Activated naive CD4-positive, alpha-beta T cell treated with Interleukin-2 at 50 U/mL for 16 hours (primary cell): Measurements from ENCODE around the gene DNAAF5.

Experiments used
- DNase-seq: peaks from one replicate; pipeline ENCODE4 v3.0.0-alpha.2; 2020

Gene DNAAF5

GRCh38 chr7:726084-726853, at the start of gene DNAAF5:
Gene DNAAF5, plus strand, starts transcription at chr7:726699. Its CDS starts 22 bp downstream, at chr7:726721.
- DNase-seq, result peak; percentile 90

DNA sequence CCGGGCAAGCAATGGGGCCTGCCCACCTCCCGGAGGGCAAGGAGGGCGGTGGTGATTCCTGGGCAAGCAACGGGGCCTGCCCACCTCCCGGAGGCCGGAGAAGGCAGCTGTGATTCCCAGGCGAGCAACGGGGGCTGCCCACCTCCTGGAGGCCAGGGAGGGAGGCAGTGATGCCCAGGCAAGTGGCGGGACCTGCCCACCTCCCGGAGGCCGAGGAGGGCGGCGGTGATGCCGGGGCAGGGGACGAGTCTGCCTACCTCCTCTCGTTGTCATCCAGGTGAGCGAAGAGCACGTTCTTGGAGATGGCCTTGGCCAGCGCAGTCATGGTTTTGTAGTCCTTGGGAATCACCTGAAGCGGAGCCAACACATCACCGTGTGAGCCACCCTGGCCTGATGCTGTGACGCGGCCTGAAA, 49.5 kb upstream of the DNAAF5 start:
- DNase-seq, result no peak

DNA sequence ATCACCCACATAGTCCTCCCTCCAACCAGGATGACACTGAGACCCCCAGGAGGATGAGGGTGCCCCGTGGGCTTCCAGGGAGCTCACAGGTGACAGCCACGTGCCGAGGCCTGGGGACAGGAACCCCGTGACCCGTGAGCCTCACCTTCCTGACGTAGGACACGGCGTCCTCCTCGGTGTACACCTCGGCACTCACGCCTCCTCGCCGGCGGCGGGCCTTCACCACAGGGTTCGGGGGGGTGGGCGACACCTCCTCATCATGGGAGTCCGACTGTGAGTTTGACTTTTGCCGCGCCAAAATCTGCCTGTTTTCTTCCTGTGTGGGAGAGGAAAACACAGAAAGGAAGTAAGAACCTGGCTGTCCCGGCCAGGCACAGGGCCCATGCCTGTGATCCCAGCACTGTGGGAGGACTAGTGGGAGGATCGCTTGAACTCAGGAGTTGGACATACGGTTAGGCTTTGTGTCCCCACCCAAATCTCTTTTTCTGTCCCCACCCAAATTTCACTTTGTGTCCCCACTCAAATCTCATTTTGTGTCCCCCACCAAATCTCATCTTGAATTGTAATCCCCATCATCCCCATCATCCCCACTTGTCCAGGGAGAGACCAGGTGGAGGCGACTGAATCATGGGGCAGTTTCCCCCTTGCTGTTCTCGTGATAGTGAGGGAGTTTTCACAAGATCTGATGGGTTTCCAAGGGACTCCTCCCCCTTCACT, 45.9 kb upstream of the DNAAF5 start:
- no peak for DNase-seq

- no peak for DNase-seq
These were observed 44.8 kb upstream of the DNAAF5 start for GRCh38 chr7:681551-682307.

DNA sequence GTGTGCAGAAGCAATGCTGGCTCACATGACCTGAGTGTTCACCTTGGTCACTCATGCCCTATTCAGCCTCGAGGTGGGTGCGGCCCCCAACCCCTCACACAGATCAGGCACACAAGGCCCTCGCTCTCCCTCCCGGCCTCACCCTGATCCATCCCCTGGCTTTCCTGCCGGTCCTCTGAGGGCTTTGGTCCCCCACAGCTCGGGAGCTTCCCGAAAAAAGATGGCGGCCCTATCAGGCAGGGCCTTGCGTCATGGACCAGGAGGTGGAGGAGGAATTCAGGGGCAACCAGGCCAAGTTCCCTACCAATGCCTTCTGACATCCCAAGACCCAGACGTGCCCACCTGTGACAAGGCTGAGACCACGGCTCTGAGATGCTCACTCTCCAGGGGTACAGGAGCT, 43.7 kb upstream of the DNAAF5 start:
- DNase-seq, result no peak

DNA sequence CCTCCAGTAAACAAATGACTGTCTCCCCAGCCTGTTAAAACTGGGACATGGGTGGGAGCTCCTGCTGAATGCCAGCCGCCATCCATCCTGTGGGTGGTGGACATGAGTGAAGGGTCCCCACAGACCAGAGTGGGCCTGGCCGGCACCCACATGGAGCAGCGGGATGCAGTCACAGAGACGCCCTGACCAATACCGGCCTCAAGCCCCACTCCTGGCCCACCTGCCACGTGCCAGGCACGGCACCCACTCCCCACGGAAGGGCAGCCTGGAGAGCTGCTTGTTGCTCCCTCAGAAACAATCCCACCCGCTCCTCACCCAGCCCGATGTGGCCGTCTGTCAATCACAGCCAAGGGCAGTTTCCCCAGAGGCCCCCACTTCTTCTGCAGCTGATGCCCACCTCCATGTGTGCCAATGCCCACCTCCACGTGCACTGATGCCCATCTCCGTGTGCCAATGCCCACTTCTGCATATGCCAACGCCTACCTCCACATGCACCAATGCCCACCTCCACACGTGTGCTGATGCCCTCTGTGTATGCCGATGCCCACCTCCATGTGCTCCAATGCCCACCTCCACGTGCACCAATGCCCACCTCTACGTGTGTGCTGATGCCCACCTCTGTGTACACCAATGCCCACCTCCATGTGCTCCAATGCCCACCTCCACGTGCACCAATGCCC, 42.8 kb upstream of the DNAAF5 start:
- DNase-seq, result no peak

GRCh38 chr7:684416-684815, 42.1 kb upstream of the DNAAF5 start:
- DNase-seq, result no peak

GRCh38 chr7:685540-685939, 41.0 kb upstream of the DNAAF5 start:
- no peak for DNase-seq

DNA sequence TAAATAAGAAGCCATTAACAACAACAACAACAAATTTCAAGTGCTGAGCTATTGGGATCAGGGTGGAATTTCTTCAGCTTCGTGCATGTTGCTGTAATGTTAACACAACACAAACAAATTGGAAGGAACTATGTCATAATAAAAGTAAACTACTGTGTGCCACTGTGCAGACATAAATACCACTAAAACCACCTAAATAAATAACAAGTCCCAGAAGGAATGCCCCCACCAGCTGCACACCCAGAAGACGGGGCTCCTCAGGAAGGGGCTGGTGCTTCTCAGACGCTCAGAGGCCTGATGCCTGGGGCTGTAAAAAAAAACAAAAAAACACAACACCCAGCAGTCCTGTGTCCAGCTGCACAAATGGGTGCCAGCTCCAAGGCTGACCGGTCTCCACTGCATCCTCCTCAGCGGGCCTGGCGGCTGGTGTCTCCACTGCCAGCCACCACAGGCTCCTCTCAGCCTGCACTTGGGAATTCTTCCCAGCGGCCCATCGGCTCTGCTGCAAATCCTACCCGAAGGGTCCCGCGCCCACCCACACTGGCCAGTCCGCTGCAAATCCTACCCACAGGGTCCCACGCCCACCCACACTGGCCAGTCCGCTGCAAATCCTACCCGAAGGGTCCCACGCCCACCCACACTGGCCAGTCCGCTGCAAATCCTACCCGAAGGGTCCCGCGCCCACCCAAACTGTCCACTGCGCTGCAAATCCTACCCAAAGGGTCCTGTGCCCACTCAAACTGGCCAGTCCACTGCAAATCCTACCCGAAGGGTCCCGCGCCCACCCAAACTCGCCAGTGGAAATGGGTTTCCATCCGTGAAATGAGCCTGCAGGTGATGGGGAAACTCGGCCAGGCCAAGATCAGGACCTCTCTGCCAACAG, 35.8 kb upstream of the DNAAF5 start:
- DNase-seq, result no peak

DNA sequence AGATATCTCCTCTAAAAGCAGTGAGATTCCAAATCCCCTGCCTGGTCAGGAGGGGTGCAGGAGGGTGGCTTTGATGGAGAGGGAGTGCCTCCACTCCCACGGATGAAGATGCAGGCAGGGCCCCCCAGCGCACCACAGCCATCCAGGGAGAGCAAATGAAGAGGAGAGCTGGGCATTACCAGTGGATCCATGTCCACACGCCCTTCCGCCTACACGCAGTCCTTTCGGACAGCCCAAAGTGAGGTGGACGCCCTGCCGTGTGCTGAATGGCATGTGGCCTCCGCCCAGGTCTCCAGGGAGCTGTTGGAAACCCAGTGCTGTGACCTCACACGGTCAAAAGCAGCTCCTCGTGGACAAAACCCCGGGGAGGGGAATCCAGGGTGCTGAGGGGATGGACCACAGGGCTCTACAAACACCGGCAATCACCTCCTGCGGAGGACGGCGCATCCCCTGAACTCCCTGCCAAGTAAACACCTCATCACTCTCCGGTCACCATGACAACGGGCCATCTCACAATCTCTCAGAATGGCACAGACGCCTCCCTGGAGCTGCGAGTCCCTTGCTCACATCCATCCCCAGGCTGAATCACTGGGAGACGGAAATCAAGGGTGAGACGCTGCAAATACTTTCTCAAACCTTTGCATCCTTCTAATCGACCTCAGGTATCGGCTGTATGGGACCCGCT, 35.0 kb upstream of the DNAAF5 start:
- no peak for DNase-seq

DNA sequence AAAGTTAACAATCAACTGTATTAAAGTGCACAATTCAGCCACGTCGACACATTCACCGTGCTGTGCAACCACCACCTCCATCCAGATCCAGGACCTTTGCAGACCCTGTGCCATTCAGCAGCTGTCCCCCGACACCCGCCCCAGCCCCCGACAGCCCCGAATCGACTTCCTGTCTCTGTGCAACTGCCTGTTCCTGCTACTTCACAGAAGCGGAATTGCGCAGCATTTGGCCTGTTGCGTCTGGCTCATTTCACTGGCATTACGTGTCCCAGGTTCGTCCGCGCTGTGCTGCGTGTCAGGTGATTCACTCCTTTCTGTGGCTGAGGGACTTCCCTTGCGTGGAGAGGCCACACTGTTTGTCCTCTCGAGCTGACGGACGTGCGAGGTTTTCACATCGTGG, 33.2 kb upstream of the DNAAF5 start:
- no peak for DNase-seq

- DNase-seq, result no peak
These were observed 30.1 kb upstream of the DNAAF5 start for GRCh38 chr7:696426-696811.

- no peak for DNase-seq
These were observed 29.5 kb upstream of the DNAAF5 start for GRCh38 chr7:696812-697551.

DNA sequence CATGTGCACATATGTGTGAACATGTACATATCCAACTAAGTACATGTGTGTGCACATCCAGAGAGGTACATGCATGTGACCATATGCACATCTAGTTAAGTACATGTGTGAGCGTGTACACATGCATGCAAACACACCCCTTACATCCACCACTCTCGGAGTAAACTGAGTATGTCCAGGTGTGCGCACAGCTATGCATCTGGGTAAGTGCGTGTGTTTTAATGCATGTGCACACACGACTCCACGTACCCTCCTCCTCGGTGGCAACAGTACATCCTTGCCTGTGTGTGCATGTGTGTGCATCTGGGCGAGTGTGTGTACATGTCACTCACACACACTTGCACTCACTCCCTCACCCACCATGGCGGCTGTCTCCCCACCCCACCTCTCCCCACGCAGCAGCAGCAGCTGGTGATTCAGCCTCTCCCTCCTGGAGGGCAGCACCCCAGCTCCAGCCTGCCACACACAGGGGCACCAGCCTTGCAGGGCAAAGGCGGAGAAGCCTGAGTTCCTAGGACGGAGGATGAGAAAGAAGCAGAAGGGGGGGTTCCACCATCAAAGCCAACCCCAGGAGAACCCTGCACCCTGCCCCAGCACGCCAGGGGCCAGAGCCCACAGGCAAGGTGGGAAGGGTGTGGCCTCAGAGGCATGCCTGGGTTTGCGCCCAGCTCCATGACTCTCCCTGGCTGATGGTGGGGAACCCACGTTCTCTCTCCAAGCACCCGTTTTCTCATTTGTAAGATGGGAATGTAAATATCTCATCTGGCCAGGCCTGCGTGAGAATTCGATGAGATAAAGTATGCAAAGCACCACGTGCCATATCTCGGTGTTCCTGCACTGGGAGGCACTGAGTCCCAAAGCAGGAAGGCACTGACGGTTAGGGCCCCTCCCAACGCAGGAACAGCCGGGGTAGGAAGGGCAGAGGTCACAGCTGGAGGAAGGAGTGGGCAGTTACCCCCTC, 27.7 kb upstream of the DNAAF5 start:
- no peak for DNase-seq

DNA sequence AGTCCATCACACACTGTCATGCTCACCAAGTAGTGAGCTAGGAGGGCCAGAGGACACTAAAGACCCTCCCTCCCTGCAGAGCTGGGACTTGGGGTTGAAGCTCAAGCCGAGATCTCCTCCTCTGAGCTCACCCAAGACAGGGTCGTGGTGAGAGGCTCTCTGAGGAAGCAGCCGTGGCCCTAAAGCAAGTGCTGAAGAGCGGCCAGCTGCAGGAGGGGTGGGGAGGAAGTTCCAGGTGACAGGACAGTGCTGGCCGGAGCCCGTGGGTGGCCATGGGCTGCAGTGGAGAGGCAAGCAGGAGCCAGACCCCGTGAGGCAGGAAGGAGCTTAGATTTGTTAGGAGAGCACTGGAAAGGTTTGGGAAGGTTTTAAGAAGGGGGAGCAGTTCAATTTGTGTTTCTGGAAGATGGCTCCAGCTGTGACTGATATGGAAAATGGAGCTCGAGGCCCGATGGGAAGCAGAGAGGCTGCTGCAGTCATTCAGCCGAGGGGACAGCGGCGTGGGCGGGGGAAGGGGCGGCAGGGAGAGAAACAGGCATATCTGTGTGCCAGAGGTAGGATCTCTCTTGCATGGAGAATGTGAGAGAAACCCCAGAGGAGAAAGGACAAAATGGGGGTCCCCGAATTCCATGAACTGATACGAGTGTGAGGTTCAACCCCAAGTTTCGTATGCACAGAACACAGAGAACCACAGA, 26.9 kb upstream of the DNAAF5 start:
- no peak for DNase-seq

GRCh38 chr7:701086-701671, 25.3 kb upstream of the DNAAF5 start:
- no peak for DNase-seq

- no peak for DNase-seq
These were observed 23.4 kb upstream of the DNAAF5 start for GRCh38 chr7:703049-703448.

GRCh38 chr7:706721-707120, 19.8 kb upstream of the DNAAF5 start:
- DNase-seq, result no peak
